Measurements from ENCODE around the gene FGD5.

FGD5 gene

GRCh38 chr3:14822134-14822533 is 3.4 kb downstream of the FGD5 start:
- H3K4me1 ChIP-seq = no peaks in the 10 kb centered on the region
- no peak overlapping the region for H3K4me3 ChIP-seq (ENCODE audit: low read depth, low read length)
- DNase-seq = no peak
- no peaks in the 10 kb centered on the region for H3K27me3 ChIP-seq
- H3K36me3 ChIP-seq = no peaks in the 10 kb centered on the region
- no peaks in the 10 kb centered on the region for H3K9me3 ChIP-seq
- no peak for TF ChIP-seq CTCF (IDR thresholded peaks at IDR 0.05; ENCODE audit: low read depth, low read length)

GRCh38 chr3:14822670-14823390 is 4.1 kb downstream of the FGD5 start:
- no peak for DNase-seq
- no peaks in the 10 kb centered on the region for H3K27me3 ChIP-seq
- no peaks in the 10 kb centered on the region for H3K9me3 ChIP-seq
- no peak overlapping the region for H3K4me3 ChIP-seq (ENCODE audit: low read depth, low read length)
- TF ChIP-seq CTCF (IDR thresholded peaks at IDR 0.05; ENCODE audit: low read depth, low read length) = no peak
- no peaks in the 10 kb centered on the region for H3K4me1 ChIP-seq
- H3K36me3 ChIP-seq = no peaks in the 10 kb centered on the region

DNA sequence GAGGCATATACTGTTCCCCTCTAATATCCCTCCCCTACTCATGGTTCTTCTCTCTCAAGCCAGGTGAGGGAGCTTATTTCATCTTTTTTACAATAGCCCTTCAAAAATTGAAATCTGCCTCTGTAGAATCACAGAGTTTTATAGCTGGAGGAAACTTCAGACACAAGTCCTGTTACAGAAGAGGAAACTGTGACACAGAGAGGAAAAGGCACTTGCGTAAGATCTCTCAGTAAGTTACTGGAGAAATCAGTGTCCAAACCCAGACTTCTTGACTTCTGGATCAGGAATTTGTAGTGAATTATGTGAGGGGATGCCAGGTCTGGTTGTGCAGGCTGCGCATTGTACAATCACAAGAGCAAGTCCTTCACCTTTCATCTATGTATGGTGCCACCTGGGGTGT is 4.6 kb downstream of the FGD5 start:
- Histone ChIP-seq H3K4me3 (ENCODE audit: low read depth, low read length) (no peak overlapping the region), H3K27me3 (no peaks in the 10 kb centered on the region), H3K36me3 (no peaks in the 10 kb centered on the region), H3K4me1 (no peaks in the 10 kb centered on the region), H3K9me3 (no peaks in the 10 kb centered on the region)
- no peak for TF ChIP-seq CTCF (IDR thresholded peaks at IDR 0.05; ENCODE audit: low read depth, low read length)
- no peak for DNase-seq

DNA sequence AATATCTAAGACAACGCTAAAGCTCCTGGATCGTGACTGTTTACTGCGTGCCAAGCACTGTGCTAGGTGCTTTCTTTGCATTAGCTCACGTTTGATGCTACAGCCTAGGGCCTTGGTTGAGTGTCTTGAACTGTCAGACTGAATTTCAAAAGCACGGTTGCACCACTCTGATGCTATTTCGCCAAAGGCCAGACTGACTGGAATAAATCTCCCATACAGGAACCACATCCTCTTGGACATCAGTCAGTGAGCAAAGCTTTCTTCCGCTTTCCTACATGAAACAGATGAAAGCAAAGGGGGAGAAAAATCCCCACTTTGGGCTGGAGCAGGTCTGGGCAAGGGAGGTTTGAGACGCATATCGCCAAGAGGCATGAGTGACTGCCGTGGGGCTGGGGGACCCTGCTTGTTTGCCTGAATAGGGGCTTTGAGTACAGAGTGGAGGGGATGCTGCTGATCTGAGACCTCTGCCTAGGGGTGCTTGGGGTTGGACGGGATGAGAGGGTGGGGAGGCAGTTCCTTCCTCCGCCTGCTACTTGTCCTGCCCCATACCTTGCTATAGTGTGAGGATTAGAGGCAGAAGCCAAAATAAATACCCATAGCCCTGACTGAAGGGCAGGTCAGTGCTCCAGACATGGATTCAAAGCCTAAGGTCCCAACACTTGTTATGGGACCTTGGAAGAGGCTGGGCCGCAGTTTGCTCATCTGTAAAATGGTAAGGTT is 5.3 kb downstream of the FGD5 start:
- Histone ChIP-seq H3K4me1 (no peaks in the 10 kb centered on the region), H3K36me3 (no peaks in the 10 kb centered on the region), H3K4me3 (ENCODE audit: low read depth, low read length) (no peak overlapping the region), H3K9me3 (no peaks in the 10 kb centered on the region), H3K27me3 (no peaks in the 10 kb centered on the region)
- no peak for TF ChIP-seq CTCF (IDR thresholded peaks at IDR 0.05; ENCODE audit: low read depth, low read length)
- DNase-seq = no peak

DNA sequence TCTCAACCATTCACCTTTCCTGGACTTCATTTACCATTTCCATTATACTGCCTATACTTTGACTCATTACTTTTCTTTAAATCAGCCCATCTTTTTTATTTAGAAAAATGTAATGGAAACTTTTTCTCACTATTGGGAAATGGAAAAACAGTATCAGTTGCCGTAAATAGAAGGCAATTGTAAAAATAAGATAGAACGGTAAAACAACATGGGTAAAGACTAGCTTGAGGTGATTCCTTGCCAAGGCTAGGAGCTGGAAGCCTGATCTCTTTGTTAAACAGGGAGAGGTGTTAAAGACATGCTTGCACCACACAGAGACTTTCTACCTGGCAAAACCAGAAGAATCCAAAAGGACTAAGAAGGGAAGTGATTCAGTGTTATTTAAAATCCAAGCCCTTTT is 5.9 kb downstream of the FGD5 start:
- H3K36me3 ChIP-seq = no peaks in the 10 kb centered on the region
- no peak overlapping the region for H3K4me3 ChIP-seq (ENCODE audit: low read depth, low read length)
- DNase-seq = no peak
- TF ChIP-seq CTCF (IDR thresholded peaks at IDR 0.05; ENCODE audit: low read depth, low read length) = no peak
- H3K27me3 ChIP-seq = no peaks in the 10 kb centered on the region
- H3K9me3 ChIP-seq = no peaks in the 10 kb centered on the region
- no peaks in the 10 kb centered on the region for H3K4me1 ChIP-seq

GRCh38 chr3:14826069-14826468 is 7.3 kb downstream of the FGD5 start:
- no peaks in the 10 kb centered on the region for H3K36me3 ChIP-seq
- TF ChIP-seq CTCF (IDR thresholded peaks at IDR 0.05; ENCODE audit: low read depth, low read length) = no peak
- H3K27me3 ChIP-seq = no peaks in the 10 kb centered on the region
- H3K9me3 ChIP-seq = no peaks in the 10 kb centered on the region
- no peak overlapping the region for H3K4me3 ChIP-seq (ENCODE audit: low read depth, low read length)
- DNase-seq = no peak
- H3K4me1 ChIP-seq = no peaks in the 10 kb centered on the region
